ENCODE data around the gene FAM222A.

Gene FAM222A

DNA sequence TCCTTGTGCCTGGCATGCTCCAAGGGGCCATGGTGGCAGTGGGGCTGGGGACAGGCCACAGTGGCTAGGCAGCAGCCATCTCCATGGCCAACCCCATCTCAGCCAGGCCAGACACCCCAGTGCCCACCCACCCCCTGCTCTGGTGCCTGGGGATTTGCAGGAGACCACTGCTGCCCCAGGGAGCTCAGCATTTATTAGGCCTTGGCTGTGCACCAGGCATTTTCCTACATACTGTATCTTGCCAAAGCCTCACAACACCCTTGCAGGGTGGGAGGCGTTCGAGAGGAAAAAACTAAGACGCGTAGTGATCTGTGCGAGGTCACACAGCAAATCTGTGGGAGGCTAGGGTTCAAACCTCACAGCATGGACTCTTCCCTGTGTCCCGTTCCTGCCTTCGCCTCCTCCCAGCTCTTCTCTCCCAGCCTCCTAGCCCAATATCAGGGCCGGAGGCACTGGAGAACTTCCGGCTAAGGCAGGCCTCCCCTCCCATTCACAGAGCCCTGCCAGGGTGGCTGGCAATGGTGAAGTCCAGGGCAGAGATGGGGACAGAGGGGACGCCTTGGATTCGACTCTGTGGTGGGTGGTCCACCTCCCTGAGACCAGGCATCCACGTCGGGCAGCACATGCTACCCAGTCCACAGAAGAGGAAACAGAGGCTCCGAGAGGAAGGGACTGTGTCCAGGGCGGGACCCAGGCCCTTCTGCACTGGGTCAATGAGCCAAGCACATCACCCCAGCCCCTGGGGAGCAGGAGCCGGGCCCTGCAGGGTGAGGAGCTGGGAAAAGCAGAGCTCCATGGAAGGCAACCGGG is 57.4 kb downstream of the FAM222A start:
- in situ Hi-C loops (cut with MboI; ENCODE audit: low sequenced_read_pairs): loop anchor here (10.0 kb wide), 2 partner anchors 256 to 336 kb away; no protein-coding TSS in a partner anchor

DNA sequence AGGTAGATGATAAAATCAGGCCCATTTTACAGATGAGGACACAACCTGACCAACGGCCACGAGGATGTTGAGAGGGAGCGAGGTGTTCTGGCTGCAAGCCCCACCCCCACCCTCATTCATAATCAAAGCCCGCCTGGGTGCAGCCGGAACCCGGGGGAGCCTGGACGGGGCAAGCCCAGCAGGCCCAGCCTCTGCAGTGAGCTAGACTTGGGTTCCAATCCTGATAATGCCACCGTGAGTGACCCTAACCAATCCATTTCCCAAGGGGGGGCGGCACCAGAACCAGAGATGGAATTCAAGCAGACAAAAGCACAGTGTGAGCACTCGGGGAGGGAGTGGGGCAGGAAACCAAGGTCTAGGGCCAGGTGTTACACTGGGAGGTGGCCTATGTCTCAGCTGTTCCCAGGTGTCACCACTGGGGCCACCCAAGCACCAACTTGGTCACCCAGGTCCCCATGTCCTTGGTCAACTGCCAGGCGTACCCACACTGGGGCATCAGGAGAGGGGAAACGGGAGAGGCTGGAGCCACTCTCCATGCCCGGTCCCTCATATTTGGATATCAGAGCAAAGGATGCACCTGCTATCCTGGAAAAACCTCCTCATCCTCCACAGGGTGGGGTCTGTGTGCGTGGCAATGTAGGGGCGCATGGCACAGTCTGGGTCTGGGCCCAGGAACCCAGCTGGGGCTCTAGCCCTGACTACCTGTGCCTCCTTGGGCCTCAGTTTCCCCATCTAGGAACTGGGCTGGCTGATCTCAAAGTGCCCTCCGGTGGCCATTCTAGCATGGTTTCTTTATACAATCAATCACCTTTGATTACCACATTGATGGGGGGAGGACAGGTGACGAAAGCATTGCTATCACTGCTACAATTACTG is 58.4 kb downstream of the FAM222A start:
- in situ Hi-C loops (cut with MboI; ENCODE audit: low sequenced_read_pairs): loop anchor here (10.0 kb wide), 2 partner anchors 257 to 337 kb away; no protein-coding TSS in a partner anchor

DNA sequence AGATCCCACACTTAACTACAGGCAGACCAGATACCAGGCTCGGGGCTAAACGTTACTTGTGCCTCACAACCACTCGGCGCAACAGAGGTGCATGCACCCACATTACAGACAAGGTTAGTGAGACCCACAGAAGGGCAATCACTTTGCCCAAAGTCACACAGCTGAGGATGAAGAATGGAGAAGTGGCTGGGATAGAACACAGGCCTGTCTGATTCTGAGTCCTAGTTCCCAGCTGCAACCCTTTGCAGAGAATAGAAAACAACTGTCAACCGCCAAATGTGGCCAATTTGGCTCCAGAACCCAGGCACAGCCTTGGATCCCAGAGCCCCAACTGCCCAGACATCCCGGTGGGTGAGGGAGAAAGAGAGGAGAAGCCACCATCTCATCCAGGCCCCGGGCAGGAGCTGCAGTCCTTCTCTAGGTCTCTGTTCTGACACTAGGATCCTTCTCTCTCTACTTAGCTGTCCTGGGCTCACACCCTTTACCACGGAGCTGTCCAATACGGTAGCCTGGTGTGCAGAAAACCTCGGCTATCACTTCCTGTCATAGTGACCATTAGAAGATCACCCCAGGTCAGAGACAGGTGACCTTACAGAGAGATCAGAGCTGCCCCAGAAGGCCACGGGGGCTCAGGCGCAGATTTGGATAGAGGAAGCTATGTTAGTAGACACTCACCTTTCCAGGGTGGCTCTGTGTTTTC is 59.1 kb downstream of the FAM222A start:
- in situ Hi-C loops (cut with MboI; ENCODE audit: low sequenced_read_pairs): loop anchor here (10.0 kb wide), 2 partner anchors 258 to 338 kb away; no protein-coding TSS in a partner anchor

DNA sequence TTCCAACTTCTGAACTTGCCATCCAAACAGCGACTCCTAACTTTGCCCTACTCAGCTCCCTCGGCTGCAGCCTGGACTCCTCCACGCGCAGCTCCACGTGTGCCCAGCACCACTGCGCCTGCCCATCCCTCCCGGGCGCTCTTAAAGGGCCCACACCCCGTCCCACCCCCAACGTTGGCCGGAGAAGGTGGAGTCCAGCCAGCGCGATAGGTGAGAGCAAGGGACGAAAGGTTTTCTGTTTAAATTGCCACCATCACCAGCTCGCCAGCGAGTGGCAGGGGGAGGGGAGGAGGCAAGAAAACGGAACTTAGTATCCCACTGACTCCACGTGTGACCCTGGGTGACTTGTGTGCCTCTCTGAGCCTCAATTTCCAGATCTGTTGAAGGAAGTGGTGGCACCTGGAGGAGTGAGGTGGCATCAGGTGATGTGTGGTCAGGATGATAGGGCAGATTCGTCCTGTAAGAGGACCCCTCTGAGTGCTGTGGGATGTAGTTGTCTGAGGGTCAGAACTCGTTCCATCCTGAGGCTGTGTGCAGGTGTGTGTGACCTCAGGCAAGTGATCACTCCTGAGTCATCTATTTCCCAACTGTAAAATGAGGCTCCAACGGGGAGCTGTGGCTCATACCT is 59.9 kb downstream of the FAM222A start:
- in situ Hi-C loops (cut with MboI; ENCODE audit: low sequenced_read_pairs): loop anchor here (10.0 kb wide), 2 partner anchors 259 to 339 kb away; no protein-coding TSS in a partner anchor

DNA sequence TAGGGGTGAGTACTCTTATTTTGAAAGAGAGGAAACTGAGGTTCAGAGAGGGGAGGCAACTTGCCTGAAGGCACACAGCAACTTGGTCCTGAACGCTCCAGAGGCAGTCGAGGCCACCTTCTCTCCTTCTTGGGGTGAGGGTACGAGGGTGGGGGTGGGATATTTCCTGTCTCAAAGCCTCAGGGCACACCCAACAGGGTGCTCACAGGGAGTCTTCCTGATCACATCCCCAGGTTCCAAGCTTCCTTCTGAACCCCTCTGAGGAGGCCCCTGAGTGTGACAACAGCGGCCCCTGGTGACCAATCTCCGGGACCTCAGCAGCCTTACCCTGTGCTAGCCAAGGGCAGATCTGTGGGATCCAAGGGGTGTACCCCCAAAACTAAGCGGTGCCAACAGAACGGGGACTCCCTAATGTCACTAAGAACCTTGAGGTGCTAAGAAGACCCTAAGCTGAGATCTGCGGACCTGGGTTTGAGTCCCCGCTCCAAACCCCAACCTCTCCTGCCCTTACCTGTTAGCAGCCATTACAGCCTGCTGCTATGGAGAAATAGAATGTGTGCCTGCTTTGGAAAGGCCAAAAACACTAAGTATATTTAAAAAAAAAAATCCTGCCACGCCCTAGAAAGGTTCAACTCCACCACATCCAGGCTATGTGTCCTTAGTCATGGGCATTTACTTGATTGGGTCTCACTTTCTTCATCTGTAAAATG is 61.7 kb downstream of the FAM222A start:
- in situ Hi-C loops (cut with MboI; ENCODE audit: low sequenced_read_pairs): loop anchor here (10.0 kb wide), 2 partner anchors 261 to 341 kb away; no protein-coding TSS in a partner anchor

DNA sequence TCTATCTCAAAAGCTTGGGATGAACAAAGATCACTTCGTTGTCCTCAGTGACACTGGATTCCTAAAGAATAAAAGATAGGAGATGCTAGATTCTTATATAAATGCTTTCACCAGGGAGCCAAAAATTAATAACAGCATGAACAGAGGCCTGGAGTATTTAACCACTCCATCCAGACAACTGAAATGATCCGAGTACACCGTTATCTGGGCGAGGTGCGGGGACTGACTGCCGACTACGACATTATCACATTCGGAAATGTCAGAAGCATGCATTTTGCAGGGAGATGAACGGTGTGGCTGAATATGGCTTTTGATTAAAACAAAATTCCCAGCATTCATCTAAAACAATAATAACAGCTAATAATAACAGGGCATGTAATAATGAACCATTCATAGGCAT is 63.0 kb downstream of the FAM222A start:
- in situ Hi-C loops (cut with MboI; ENCODE audit: low sequenced_read_pairs): loop anchor here (10.0 kb wide), 2 partner anchors 262 to 342 kb away; no protein-coding TSS in a partner anchor

DNA sequence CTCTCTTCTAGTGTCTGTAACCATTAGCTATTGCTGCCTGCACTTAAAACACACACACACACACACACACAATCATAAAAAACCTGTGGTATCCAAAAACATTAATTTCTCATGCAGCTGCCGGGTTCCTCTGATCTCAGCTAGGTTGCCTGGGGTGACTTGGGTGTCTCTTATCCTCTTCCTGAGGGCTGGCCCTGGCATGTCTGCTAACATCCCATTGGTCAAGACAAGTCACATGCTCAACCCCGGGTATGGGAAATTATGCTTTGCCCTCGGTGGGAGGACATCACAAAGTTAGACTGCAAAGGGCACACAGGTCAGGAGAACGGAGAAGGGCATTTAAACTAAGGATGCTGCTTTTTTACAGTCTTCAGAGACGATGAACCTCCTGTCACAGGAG is 63.9 kb downstream of the FAM222A start:
- in situ Hi-C loops (cut with MboI; ENCODE audit: low sequenced_read_pairs): loop anchor here (10.0 kb wide), 2 partner anchors 263 to 343 kb away; no protein-coding TSS in a partner anchor

DNA sequence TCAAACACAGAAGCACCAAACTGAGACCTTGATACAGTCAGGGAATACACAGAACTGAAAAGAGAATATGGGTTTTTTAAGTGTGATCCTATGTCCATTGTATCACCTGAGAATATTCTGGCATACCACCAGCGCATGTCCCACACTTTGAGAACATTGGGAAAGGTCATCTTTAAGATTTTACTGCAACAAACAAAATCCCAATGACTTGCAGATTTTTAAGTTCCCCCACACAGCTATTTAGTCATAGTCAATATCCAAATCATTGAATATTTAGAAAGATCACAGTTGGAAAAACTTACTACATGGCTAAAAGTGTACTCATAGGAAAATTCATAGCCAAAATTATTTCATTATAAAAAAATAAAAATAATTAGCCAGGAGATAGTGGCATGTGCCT is 65.1 kb downstream of the FAM222A start:
- in situ Hi-C loops (cut with MboI; ENCODE audit: low sequenced_read_pairs): loop anchor here (10.0 kb wide), 2 partner anchors 264 to 344 kb away; no protein-coding TSS in a partner anchor

DNA sequence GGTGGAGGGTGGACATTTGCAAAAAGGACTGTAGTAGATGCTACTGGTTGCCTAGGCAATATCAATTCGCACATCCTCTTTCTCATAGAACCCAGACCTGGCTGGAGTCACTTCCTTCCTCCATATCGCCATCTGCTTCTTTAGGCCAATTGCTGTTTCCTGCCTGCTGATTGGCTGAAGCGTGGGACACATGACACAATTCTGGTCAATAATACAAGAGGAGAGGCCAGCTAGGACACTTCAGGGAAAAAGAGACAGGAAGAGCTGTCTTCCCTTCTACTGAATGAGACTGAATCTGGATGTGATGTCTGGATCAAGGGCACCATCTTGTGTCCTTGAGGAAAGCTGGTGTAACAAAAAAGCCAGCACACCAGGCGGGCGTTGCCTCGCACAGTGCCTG is 65.8 kb downstream of the FAM222A start:
- in situ Hi-C loops (cut with MboI; ENCODE audit: low sequenced_read_pairs): loop anchor here (10.0 kb wide), 2 partner anchors 265 to 345 kb away; no protein-coding TSS in a partner anchor

DNA sequence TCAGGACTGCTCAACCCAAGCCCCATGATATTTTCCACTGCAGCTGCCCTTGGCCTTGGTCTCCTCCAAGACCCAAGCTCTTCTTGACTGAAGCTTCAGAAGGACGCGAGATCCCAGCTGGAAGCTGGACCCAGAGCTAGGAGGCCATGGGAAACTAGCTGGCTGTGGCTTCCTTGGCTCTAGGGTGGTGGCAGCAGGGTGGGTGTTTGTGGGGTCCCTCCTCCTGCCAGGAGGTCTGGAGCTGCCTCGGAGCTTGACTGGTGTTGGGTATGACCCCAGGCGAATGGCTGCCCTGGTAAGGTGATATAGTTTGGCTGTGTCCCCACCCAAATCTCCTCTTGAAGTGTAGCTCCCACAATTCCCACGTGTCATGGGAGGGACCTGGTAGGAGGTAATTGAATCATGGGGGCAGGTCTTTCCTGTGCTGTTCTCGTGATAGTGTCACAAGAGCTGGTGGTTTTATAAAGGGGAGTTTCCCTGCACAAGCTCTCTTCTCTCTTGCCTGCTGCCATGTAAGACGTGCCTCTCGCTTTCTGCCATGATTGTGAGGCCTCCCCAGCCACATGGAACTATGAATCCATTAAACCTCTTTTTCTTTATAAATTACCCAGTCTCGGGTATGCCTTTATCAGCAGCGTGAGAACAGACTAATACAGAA is 68.2 kb downstream of the FAM222A start:
- in situ Hi-C loops (cut with MboI; ENCODE audit: low sequenced_read_pairs): no loop called here

DNA sequence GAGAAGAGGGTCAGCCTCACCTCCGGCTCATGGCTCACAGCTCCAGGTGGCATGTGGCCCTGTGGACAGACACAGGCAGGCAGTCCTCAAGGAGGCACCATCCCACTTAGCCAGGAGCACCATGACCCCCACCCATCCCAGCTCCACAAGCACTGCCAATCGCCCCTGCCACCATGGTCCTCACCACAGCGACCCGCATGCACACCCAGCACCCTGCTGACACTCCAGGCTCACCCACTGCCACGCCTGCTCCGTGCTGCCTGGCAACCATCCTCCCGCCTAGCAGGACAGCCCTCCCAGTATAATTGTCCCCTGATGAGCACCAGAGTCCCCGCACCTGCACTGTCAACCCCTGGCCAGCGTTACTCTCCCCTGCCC is 68.7 kb downstream of the FAM222A start:
- in situ Hi-C loops (cut with MboI; ENCODE audit: low sequenced_read_pairs): no loop called here

DNA sequence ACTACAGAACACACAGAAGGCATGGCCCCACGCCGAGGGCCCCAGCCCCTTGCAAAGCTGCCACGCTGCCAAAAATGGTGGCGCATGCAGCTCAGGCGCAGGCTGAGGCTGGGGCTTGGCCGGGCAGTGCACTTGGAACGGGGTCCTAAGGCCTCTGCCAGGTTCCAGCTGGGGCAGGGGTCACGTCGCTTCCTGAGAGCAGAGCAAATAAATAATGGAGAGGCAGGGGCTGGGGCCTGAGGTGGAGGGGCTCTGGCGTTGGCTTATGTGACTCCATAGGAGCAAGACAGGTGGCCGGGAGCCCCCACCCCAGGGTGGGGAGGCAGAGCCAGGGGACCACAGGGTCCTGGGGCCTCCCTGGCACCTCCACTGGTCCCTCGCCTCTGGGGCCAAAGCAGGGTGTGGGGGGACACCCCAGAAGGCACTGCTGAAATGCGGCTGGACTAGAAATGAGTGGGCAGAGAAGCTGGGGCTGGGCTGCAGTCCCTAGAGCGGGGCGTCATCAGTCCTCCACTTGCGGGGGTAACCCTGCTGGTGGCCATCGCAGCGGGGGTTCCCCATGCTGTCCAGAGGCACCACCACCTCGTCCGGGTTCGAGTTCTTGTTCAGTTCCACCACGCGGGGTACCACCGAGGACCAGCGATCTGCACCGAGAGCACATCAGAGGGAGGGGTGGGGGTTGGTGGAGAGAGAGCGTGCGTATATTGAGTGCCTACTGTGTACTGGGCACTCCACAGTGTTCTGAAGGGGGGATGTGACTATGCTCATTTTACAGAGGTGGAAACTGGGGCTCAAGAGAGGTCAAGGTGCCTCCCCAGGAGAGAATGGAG is 69.7 kb downstream of the FAM222A start:
- in situ Hi-C loops (cut with MboI; ENCODE audit: low sequenced_read_pairs): no loop called here

DNA sequence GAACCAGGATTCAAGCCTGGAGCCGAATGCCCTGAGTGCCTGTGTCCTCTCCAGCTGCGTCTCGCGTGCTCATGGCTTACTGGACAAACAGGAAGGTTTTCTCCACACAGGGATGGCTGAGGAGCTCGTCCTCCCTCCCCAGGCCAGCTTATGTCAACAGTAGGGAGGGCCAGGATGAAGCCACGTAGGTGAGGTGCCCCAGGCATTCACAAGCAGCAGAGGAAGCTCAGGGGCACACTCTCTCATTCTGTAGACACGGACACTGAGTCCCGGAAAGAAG is 70.3 kb downstream of the FAM222A start:
- in situ Hi-C loops (cut with MboI; ENCODE audit: low sequenced_read_pairs): no loop called here

DNA sequence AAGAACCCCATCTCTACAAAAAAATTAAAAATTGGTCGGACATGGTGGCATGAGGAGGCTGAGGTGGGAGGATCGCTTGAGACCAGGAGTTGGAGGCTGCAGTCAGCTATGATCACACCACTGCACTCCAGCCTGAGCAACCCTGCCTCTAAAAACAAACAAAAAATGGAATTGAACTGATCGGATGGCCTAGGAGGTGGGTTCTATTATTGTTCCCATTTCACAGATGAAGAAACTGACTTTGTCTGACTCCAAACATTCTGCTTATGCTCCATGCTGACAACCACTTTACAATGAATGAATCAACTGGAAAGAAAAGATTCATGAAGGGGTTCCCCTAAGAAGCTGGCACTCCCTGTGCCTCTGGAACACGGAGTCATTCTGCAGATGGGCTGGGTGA is 72.2 kb downstream of the FAM222A start:
- in situ Hi-C loops (cut with MboI; ENCODE audit: low sequenced_read_pairs): no loop called here

DNA sequence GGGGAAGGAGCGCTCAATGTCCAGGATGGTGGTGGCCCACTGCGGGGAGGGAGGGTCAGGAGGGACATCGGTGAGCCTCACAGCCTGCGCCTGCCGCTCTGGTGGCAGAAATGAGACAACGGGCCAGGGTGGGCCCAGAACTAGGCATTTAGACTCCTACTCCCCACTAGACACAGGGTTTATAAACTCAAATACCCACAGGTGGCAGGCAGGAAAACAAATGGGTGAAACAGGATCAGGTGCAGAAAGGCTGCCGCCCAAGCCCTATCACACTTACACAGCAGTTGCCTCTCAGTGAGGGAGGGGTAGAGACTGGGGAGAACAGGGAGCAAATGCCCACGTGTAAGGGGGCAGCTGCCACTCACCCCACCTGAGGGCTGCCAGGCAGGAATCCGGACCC is 73.2 kb downstream of the FAM222A start:
- in situ Hi-C loops (cut with MboI; ENCODE audit: low sequenced_read_pairs): no loop called here

DNA sequence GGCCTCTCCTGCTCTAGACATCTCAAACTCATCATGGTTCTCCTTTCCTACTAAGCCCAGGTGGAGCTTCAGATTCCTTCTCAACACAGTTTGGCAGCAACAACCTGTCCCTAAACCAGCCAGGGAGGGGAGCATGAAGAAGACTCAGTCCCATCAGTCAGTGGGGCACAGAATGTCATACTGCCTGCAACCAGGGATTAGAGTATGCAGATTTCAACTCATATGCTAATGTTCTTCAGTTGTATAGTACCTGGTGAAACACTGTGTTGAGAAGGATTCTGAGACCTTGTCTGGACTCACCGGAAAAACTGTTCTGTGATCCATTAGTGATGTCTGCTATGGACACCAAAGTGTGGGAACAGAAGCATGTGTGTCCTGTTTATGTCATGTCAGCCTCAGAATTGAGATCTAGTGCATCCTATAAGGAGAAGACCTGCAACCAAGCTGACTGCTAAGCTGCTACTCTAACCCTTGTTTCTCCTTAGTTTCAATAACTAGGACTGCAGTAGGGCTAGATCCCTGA is 76.0 kb downstream of the FAM222A start:
- in situ Hi-C loops (cut with MboI; ENCODE audit: low sequenced_read_pairs): no loop called here

DNA sequence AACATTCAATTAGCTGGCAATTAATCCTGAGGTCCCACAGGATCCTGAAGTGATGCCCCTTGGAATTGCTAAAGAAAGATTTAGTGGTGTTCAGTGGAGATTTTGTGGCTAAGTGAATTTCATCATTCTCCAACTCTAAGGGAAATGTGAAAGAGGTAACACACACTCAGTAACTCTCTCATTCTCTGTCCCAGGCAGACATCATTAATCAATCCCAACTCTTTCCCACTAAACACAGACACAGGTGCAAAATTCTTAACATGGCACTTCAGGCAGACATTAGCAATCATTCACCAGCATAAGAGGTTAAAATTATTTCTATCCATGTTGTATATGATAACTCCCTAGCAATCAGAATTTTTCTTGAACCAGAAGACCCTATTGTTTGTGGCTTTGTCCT is 79.4 kb downstream of the FAM222A start:
- in situ Hi-C loops (cut with MboI; ENCODE audit: low sequenced_read_pairs): no loop called here

DNA sequence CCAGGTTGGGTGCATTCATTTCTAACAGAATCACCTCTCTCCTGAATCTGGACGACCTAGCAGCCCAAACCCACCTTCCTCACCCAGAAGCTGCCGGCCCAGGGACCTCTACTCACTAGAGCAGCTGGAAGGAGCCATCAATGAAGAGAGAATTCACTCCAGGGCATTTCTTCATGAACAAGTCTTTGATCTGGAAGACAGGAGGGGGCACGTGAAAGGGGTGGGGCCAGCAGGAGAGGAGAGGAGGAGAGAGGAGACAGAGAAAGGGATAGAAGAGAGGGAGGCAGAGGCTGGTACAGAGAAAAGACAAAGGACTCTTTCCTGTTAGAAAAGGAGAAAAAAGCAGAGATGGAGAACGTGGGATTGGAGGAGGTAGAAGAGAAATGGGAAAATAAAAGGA is 79.8 kb downstream of the FAM222A start:
- in situ Hi-C loops (cut with MboI; ENCODE audit: low sequenced_read_pairs): no loop called here

Data from HL-60/S4 (cell line).